Measurements from ENCODE around the gene TMPRSS9.

DNA sequence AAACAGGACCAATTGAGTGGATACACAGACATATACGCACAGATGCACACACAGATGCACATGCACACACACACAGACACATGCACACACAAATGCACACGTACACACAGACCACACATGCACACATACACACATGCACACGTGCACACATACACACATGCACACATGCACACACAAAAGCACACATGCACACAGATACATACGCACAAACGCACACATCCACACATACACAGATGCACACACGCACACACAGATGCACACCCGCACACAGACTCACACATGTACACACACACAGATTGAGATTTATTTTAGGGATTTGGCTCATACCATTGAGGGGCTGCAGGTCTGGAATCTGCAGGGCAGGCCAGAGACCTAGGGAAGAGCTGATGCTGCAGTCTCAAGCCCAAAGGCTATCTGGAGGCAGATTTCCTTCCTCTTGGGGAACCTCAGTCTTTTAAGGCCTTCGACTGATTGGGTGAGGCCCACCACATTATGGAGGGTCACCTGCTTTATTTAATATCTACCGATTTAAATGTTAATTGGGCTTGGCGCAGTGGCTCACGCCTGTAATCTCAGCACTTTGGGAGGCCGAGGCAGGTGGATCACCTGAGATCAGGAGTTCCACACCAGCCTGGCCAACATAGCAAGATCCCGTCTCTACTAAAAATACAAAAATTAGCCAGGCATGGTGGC, 22.6 kb downstream of the TMPRSS9 start:
- TF ChIP-seq EZH2phosphoT487 (IDR thresholded peaks at IDR 0.05; ENCODE audit: low read depth): no peak
- TF ChIP-seq, protein P1, sequence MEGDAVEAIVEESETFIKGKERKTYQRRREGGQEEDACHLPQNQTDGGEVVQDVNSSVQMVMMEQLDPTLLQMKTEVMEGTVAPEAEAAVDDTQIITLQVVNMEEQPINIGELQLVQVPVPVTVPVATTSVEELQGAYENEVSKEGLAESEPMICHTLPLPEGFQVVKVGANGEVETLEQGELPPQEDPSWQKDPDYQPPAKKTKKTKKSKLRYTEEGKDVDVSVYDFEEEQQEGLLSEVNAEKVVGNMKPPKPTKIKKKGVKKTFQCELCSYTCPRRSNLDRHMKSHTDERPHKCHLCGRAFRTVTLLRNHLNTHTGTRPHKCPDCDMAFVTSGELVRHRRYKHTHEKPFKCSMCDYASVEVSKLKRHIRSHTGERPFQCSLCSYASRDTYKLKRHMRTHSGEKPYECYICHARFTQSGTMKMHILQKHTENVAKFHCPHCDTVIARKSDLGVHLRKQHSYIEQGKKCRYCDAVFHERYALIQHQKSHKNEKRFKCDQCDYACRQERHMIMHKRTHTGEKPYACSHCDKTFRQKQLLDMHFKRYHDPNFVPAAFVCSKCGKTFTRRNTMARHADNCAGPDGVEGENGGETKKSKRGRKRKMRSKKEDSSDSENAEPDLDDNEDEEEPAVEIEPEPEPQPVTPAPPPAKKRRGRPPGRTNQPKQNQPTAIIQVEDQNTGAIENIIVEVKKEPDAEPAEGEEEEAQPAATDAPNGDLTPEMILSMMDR (IDR thresholded peaks at IDR 0.05; ENCODE audit: low read depth, low read length): no peak

Data from OCI-LY3 (cell line).